K562 (cell line): ENCODE data around the gene OSCP1. TPM values are rescaled to one million over a fixed set of nuclear protein-coding genes. Genes with fewer than 3 reads are reported as not detected.

Experiments used
- AFF4 ChIP-seq: sonication (generic); formaldehyde crosslinking; IDR thresholded peaks from 2 replicates; pipeline ENCODE4 v1.8.0; 2023; ENCODE audit warnings: mild to moderate bottlenecking, missing genetic modification reagents
- BMI1 ChIP-seq: fragments of 150-350 bp; IDR thresholded peaks from 2 replicates; pipeline ENCODE4 v1.6.1; 2014; ENCODE audit warnings: low read length
- CHD2 ChIP-seq: IDR thresholded peaks from 2 replicates; pipeline ENCODE4 v1.6.1; 2011; ENCODE audit warnings: low read depth, low read length
- CUX1 ChIP-seq: fragments of 200-800 bp; sonication (Bioruptor generic); IDR thresholded peaks from 2 replicates; pipeline ENCODE4 v1.6.1; 2016; ENCODE audit warnings: missing genetic modification characterization, missing compliant biosample characterization
- E2F3 ChIP-seq: fragments of 250-450 bp; sonication (Bioruptor Pico); IDR thresholded peaks from 2 replicates; pipeline ENCODE4 v1.4.0; 2020; ENCODE audit warnings: mild to moderate bottlenecking
- ETV1 ChIP-seq: fragments of 450-650 bp; conservative IDR thresholded peaks from 2 replicates; pipeline ENCODE4 v1.6.1; 2016; ENCODE audit warnings: missing genetic modification characterization, control low read depth, low read depth, missing compliant biosample characterization
- GTF2E2 ChIP-seq: fragments of 200-800 bp; sonication (Bioruptor generic); IDR thresholded peaks from 2 replicates; pipeline ENCODE4 v1.6.1; 2016; ENCODE audit warnings: missing genetic modification characterization, missing compliant biosample characterization
- KDM5B ChIP-seq: fragments of 200-600 bp; sonication (generic); IDR thresholded peaks from 2 replicates; pipeline ENCODE4 v1.6.1; 2012; ENCODE audit warnings: low read depth, mild to moderate bottlenecking, moderate library complexity, low read length, control low read depth, inconsistent platforms; ENCODE audit not compliant: insufficient replicate concordance
- OTX1 ChIP-seq: fragments of 450-650 bp; formaldehyde crosslinking; IDR thresholded peaks from 2 replicates; pipeline ENCODE4 v1.4.0; 2022; ENCODE audit warnings: mild to moderate bottlenecking
- PHF20 ChIP-seq: fragments of 450-650 bp; IDR thresholded peaks from 2 replicates; pipeline ENCODE4 v1.6.1; 2018; ENCODE audit not compliant: partially characterized antibody
- TAL1 ChIP-seq: fragments of 450-650 bp; IDR thresholded peaks from 2 replicates; pipeline ENCODE4 v1.6.1; 2016; ENCODE audit warnings: mild to moderate bottlenecking
- TBP ChIP-seq: optimal IDR thresholded peaks from 2 replicates; pipeline ENCODE3; 2011; ENCODE audit warnings: low read depth, low read length, improper control_type of control experiment
- polyA plus RNA-seq, 8 experiments: library from polyadenylated mRNA; depleted of rRNA in 4 of 8; stranded (reverse) in 5 of 8; unstranded in 3 of 8; fragments of >200 nt; fragmentation: Nextera tagmentation in 2 of 8; fragmentation: Illumina TruSeq in 1 of 8; extraction: Ambion mirVana in 2 of 8; extraction: Trizol in 1 of 8; gene quantifications; 2 replicates each; pipeline versions ENCODE4 v1.2.1 to v1.2.3, GENCODE V29; 2011 to 2014; ENCODE audit warnings: inconsistent platforms in 1 of 8, missing spikeins in 1 of 8
- total RNA-seq, 7 experiments: library from RNA; depleted of rRNA in 6 of 7; stranded (reverse); fragments of >200 nt in 6 of 7; fragmentation: Illumina TruSeq in 2 of 7; extraction: Trizol in 2 of 7; gene quantifications; 2 replicates each; pipeline versions ENCODE4 v1.2.1 to v1.2.3, GENCODE V29; 2011 to 2021; ENCODE audit warnings: low replicate concordance in 1 of 7
- TF ChIP-seq, protein P1 (sequence below): fragments of 250-450 bp; sonication (Bioruptor Pico); IDR thresholded peaks from 2 replicates; pipeline ENCODE4 v1.5.0; 2022; ENCODE audit warnings: mild to moderate bottlenecking

The OSCP1 gene
- total and polyA plus RNA-seq, 9 of the 15 experiments (the other 6 are each of a cell fraction or from before 2014, with no cell fraction given), result 0.15 to 0.40 (median 0.33) TPM; not detected in 5

DNA sequence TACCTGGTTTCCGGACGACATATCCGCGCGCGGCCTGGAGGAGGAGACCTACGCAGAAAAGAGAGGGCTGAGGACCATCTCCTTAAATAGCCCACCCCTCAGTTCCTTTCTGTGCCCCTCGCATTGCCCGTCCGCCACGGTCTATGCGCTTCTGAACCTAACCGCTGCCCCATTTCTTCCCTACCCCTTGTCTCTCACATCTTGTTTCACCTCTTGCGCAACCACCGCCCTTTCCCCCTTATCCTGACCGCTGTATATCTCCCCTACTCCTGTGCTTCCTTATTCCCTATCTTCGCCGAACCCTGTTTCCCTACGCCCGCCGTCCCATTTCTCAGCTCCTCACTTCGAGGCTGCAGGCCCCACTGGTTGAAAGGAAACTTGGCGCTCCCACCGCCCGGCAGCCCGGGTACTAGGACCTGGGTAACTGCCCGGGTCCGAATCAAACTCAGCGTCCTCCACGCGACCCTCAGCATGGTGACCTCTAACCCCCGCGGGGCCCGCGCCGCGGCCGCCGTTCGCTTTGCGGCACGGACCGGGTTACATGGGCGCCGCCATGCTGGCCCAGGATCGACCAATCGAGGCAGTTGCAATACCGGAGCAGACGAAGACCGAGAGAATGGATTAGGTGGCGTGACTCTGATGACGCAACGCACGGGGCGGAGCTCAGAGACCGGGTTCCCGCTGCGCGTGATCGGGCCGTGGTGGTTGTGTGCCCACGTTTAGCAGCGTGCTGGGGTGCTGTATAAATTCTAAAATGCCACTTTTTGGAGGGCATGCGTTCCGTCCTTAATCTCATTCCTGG is 13.8 kb upstream of the OSCP1 start, which contains the start of gene MRPS15 (continued):
- peak; percentile 67 for TF ChIP-seq E2F3 (CRISPR knock-in tag)
- TF ChIP-seq AFF4, result peak; percentile 93
- peak; percentile 100 for TF ChIP-seq PHF20
- TF ChIP-seq, protein P1, sequence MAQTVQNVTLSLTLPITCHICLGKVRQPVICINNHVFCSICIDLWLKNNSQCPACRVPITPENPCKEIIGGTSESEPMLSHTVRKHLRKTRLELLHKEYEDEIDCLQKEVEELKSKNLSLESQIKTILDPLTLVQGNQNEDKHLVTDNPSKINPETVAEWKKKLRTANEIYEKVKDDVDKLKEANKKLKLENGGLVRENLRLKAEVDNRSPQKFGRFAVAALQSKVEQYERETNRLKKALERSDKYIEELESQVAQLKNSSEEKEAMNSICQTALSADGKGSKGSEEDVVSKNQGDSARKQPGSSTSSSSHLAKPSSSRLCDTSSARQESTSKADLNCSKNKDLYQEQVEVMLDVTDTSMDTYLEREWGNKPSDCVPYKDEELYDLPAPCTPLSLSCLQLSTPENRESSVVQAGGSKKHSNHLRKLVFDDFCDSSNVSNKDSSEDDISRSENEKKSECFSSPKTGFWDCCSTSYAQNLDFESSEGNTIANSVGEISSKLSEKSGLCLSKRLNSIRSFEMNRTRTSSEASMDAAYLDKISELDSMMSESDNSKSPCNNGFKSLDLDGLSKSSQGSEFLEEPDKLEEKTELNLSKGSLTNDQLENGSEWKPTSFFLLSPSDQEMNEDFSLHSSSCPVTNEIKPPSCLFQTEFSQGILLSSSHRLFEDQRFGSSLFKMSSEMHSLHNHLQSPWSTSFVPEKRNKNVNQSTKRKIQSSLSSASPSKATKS, result no peak
- TF ChIP-seq CUX1 (CRISPR knock-in tag), result no peak
- 0 out of 2 replicates have a peak, but pooled peaks have one; percentile 31 for TF ChIP-seq TAL1
- peak; percentile 44; the same call in 1 of the 2 replicates for TF ChIP-seq CHD2
- TF ChIP-seq BMI1, result no peak
- TF ChIP-seq ETV1 (tag), result peak; percentile 47; the same call in 1 of the 2 replicates
- peak; percentile 95 for TF ChIP-seq TBP
- peak; percentile 96 for TF ChIP-seq KDM5B
- TF ChIP-seq OTX1 (CRISPR knock-in tag), result peak; percentile 96
- TF ChIP-seq GTF2E2 (tag), result no peak; the same call in 1 of the 2 replicates
